K562 (cell line): ENCODE results near the gene NIPAL3. TPM values are rescaled to one million over a fixed set of nuclear protein-coding genes. Genes with fewer than 3 reads are reported as not detected.

ENCODE experiments used
- MXI1 ChIP-seq: IDR thresholded peaks from 2 replicates; pipeline ENCODE4 v1.6.1; 2011; ENCODE audit warnings: low read depth, mild to moderate bottlenecking, improper control_type of control experiment, low read length
- PTTG1 ChIP-seq: fragments of 450-650 bp; IDR thresholded peaks from 2 replicates; pipeline ENCODE4 v1.6.1; 2016; ENCODE audit warnings: low read depth, mild to moderate bottlenecking, missing genetic modification characterization, missing compliant biosample characterization
- RBM34 ChIP-seq: fragments of 200-400 bp; formaldehyde crosslinking; IDR thresholded peaks from 2 replicates; pipeline ENCODE4 v1.6.1; 2018; ENCODE audit warnings: low read length, borderline replicate concordance; ENCODE audit not compliant: insufficient read depth
- SMAD3 ChIP-seq: fragments of 450-650 bp; formaldehyde crosslinking; conservative IDR thresholded peaks from 2 replicates; pipeline ENCODE4 v1.4.0; 2020; ENCODE audit warnings: mild to moderate bottlenecking
- ZFP1 ChIP-seq: fragments of 450-650 bp; formaldehyde crosslinking; IDR thresholded peaks from 2 replicates; pipeline ENCODE4 v1.4.0; 2020; ENCODE audit warnings: mild to moderate bottlenecking, mixed read lengths
- ZNF263 ChIP-seq: sonication (generic); formaldehyde crosslinking; IDR thresholded peaks from 2 replicates; pipeline ENCODE4 v1.8.0; 2022; ENCODE audit warnings: mild to moderate bottlenecking, missing genetic modification reagents, borderline replicate concordance
- polyA plus RNA-seq, 8 experiments: library from polyadenylated mRNA; depleted of rRNA in 4 of 8; stranded (reverse) in 5 of 8; unstranded in 3 of 8; fragments of >200 nt; fragmentation: Nextera tagmentation in 2 of 8; fragmentation: Illumina TruSeq in 1 of 8; extraction: Ambion mirVana in 2 of 8; extraction: Trizol in 1 of 8; gene quantifications; 2 replicates each; pipeline versions ENCODE4 v1.2.1 to v1.2.3, GENCODE V29; 2011 to 2014; ENCODE audit warnings: inconsistent platforms in 1 of 8, missing spikeins in 1 of 8
- total RNA-seq, 7 experiments: library from RNA; depleted of rRNA in 6 of 7; stranded (reverse); fragments of >200 nt in 6 of 7; fragmentation: Illumina TruSeq in 2 of 7; extraction: Trizol in 2 of 7; gene quantifications; 2 replicates each; pipeline versions ENCODE4 v1.2.1 to v1.2.3, GENCODE V29; 2011 to 2021; ENCODE audit warnings: low replicate concordance in 1 of 7
- TF ChIP-seq, protein P1 (sequence below), 3 experiments: fragments of 200-800 bp in 1 of 3; fragments of 250-450 bp in 1 of 3; fragments of 450-650 bp in 1 of 3; sonication (Bioruptor Pico) in 1 of 3; sonication (Bioruptor generic) in 1 of 3; formaldehyde crosslinking in 1 of 3; IDR thresholded peaks; 2 replicates each; pipeline versions ENCODE4 v1.6.1 to v1.8.0; 2016 to 2022; ENCODE audit warnings: mild to moderate bottlenecking in 2 of 3, missing genetic modification characterization in 2 of 3, missing compliant biosample characterization in 1 of 3, moderate library complexity in 1 of 3
- TF ChIP-seq, protein P2 (sequence below): fragments of 450-650 bp; formaldehyde crosslinking; IDR thresholded peaks from 2 replicates; pipeline ENCODE4 v1.4.0; 2020; ENCODE audit warnings: mild to moderate bottlenecking, moderate library complexity
- TF ChIP-seq, protein P3 (sequence below): fragments of 200-600 bp; sonication (generic); IDR thresholded peaks from one replicate; pipeline ENCODE4 v1.6.1; 2012; ENCODE audit warnings: mild to moderate bottlenecking, low read depth, low read length, inconsistent platforms

The NIPAL3 gene
- total and polyA plus RNA-seq, 9 of the 15 experiments (the other 6 are each of a cell fraction or from before 2014, with no cell fraction given) = 10.5 to 26.3 (median 16.0) TPM

DNA sequence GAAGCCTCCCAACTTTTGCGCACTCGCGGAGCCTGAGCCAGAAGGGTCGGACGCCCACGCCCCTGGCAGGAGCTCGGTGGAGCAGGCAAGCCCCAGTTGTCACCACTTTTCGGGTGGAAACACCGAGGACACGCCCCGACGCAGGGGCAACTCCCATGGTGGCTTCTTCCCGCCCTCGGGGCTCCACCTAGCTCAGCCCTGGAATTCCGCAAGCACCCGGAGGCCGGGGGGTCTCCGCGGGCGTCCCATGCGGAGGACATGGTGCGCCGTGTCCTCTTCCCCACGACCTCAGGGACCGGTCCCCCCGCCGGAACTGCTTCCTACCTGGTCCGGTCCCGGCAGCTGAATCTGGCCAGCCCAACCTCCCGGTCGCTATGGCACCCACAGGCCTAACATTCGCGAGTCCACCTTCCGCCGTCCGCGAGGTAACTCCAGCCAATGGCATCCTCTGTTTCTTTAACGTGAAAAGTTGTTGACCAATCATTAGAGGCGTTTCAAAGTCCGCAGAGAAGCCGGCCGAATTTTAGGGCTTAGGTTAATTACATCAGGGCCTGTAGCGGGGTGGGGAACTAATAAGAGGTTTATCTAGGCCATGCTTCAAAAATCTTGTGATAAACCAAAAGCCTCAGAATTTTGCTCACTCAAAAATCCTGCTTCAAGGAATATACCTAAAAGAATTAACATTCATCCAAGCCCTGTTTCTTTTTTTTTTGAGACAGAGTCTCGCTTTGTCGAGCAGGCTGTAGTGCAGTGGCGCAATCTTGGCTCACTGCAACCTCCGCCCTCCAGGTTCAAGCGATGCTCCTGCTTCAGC, 2.0 kb upstream of the NIPAL3 start, which contains the start of gene STPG1 (continued):
- TF ChIP-seq, protein P1, sequence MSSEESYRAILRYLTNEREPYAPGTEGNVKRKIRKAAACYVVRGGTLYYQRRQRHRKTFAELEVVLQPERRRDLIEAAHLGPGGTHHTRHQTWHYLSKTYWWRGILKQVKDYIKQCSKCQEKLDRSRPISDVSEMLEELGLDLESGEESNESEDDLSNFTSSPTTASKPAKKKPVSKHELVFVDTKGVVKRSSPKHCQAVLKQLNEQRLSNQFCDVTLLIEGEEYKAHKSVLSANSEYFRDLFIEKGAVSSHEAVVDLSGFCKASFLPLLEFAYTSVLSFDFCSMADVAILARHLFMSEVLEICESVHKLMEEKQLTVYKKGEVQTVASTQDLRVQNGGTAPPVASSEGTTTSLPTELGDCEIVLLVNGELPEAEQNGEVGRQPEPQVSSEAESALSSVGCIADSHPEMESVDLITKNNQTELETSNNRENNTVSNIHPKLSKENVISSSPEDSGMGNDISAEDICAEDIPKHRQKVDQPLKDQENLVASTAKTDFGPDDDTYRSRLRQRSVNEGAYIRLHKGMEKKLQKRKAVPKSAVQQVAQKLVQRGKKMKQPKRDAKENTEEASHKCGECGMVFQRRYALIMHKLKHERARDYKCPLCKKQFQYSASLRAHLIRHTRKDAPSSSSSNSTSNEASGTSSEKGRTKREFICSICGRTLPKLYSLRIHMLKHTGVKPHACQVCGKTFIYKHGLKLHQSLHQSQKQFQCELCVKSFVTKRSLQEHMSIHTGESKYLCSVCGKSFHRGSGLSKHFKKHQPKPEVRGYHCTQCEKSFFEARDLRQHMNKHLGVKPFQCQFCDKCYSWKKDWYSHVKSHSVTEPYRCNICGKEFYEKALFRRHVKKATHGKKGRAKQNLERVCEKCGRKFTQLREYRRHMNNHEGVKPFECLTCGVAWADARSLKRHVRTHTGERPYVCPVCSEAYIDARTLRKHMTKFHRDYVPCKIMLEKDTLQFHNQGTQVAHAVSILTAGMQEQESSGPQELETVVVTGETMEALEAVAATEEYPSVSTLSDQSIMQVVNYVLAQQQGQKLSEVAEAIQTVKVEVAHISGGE (CRISPR knock-in tag; IDR thresholded peaks at IDR 0.05) = peak in 1 of 3 experiments; percentile 79; a peak in 2 of 6 replicates
- TF ChIP-seq, protein P2, sequence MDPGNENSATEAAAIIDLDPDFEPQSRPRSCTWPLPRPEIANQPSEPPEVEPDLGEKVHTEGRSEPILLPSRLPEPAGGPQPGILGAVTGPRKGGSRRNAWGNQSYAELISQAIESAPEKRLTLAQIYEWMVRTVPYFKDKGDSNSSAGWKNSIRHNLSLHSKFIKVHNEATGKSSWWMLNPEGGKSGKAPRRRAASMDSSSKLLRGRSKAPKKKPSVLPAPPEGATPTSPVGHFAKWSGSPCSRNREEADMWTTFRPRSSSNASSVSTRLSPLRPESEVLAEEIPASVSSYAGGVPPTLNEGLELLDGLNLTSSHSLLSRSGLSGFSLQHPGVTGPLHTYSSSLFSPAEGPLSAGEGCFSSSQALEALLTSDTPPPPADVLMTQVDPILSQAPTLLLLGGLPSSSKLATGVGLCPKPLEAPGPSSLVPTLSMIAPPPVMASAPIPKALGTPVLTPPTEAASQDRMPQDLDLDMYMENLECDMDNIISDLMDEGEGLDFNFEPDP (CRISPR knock-in tag) = no peak
- TF ChIP-seq MXI1 = peak; percentile 87
- no peak for TF ChIP-seq SMAD3 (CRISPR knock-in tag)
- no peak; the same call in 1 of the 2 replicates for TF ChIP-seq ZNF263 (CRISPR knock-in tag)
- TF ChIP-seq ZFP1 (CRISPR knock-in tag) = no peak
- TF ChIP-seq RBM34 = no peak
- TF ChIP-seq PTTG1 = no peak
- TF ChIP-seq, protein P3, sequence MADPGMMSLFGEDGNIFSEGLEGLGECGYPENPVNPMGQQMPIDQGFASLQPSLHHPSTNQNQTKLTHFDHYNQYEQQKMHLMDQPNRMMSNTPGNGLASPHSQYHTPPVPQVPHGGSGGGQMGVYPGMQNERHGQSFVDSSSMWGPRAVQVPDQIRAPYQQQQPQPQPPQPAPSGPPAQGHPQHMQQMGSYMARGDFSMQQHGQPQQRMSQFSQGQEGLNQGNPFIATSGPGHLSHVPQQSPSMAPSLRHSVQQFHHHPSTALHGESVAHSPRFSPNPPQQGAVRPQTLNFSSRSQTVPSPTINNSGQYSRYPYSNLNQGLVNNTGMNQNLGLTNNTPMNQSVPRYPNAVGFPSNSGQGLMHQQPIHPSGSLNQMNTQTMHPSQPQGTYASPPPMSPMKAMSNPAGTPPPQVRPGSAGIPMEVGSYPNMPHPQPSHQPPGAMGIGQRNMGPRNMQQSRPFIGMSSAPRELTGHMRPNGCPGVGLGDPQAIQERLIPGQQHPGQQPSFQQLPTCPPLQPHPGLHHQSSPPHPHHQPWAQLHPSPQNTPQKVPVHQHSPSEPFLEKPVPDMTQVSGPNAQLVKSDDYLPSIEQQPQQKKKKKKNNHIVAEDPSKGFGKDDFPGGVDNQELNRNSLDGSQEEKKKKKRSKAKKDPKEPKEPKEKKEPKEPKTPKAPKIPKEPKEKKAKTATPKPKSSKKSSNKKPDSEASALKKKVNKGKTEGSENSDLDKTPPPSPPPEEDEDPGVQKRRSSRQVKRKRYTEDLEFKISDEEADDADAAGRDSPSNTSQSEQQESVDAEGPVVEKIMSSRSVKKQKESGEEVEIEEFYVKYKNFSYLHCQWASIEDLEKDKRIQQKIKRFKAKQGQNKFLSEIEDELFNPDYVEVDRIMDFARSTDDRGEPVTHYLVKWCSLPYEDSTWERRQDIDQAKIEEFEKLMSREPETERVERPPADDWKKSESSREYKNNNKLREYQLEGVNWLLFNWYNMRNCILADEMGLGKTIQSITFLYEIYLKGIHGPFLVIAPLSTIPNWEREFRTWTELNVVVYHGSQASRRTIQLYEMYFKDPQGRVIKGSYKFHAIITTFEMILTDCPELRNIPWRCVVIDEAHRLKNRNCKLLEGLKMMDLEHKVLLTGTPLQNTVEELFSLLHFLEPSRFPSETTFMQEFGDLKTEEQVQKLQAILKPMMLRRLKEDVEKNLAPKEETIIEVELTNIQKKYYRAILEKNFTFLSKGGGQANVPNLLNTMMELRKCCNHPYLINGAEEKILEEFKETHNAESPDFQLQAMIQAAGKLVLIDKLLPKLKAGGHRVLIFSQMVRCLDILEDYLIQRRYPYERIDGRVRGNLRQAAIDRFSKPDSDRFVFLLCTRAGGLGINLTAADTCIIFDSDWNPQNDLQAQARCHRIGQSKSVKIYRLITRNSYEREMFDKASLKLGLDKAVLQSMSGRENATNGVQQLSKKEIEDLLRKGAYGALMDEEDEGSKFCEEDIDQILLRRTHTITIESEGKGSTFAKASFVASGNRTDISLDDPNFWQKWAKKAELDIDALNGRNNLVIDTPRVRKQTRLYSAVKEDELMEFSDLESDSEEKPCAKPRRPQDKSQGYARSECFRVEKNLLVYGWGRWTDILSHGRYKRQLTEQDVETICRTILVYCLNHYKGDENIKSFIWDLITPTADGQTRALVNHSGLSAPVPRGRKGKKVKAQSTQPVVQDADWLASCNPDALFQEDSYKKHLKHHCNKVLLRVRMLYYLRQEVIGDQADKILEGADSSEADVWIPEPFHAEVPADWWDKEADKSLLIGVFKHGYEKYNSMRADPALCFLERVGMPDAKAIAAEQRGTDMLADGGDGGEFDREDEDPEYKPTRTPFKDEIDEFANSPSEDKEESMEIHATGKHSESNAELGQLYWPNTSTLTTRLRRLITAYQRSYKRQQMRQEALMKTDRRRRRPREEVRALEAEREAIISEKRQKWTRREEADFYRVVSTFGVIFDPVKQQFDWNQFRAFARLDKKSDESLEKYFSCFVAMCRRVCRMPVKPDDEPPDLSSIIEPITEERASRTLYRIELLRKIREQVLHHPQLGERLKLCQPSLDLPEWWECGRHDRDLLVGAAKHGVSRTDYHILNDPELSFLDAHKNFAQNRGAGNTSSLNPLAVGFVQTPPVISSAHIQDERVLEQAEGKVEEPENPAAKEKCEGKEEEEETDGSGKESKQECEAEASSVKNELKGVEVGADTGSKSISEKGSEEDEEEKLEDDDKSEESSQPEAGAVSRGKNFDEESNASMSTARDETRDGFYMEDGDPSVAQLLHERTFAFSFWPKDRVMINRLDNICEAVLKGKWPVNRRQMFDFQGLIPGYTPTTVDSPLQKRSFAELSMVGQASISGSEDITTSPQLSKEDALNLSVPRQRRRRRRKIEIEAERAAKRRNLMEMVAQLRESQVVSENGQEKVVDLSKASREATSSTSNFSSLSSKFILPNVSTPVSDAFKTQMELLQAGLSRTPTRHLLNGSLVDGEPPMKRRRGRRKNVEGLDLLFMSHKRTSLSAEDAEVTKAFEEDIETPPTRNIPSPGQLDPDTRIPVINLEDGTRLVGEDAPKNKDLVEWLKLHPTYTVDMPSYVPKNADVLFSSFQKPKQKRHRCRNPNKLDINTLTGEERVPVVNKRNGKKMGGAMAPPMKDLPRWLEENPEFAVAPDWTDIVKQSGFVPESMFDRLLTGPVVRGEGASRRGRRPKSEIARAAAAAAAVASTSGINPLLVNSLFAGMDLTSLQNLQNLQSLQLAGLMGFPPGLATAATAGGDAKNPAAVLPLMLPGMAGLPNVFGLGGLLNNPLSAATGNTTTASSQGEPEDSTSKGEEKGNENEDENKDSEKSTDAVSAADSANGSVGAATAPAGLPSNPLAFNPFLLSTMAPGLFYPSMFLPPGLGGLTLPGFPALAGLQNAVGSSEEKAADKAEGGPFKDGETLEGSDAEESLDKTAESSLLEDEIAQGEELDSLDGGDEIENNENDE = no peak
